K562 (cell line): ENCODE data around the gene TMEM163.

Source experiments
- CTCF ChIP-seq, 3 experiments: IDR thresholded peaks in 2 of 3; conservative IDR thresholded peaks in 1 of 3; 2 replicates each; pipeline ENCODE4 v1.5.1; 2011 to 2012; ENCODE audit warnings: low read length in 3 of 3, mild to moderate bottlenecking in 3 of 3, control low read depth in 2 of 3, improper control_type of control experiment in 1 of 3, inconsistent platforms in 1 of 3, low read depth in 1 of 3, mixed read lengths in 1 of 3, moderate library complexity in 1 of 3; ENCODE audit not compliant: insufficient read depth in 2 of 3
- EHMT2 ChIP-seq: fragments of 450-650 bp; IDR thresholded peaks from 2 replicates; pipeline ENCODE4 v1.6.1; 2018; ENCODE audit warnings: antibody characterized with exemption
- MAFK ChIP-seq: IDR thresholded peaks from 2 replicates; pipeline ENCODE4 v1.6.1; 2011; ENCODE audit warnings: low read length, improper control_type of control experiment
- U2AF1 ChIP-seq: fragments of 200-400 bp; formaldehyde crosslinking; optimal IDR thresholded peaks from 2 replicates; pipeline ENCODE3; 2017; ENCODE audit warnings: mild to moderate bottlenecking, low read depth, low read length, moderate library complexity

- TF ChIP-seq U2AF1 (no peak), EHMT2 (no peak), CTCF (IDR thresholded peaks at IDR 0.05 in 2 of 3, conservative IDR thresholded peaks at IDR 0.05 in 1 of 3; ENCODE audit: insufficient read depth in 2 of 3, low read depth in 1 of 3, low read length in 3 of 3) (no peak), MAFK (no peak)
Measured at GRCh38 chr2:134433469-134433868, 285.3 kb downstream of the TMEM163 start.
